Globus pallidus (tissue), 1 donor: ENCODE data around the gene SSBP4.
"Not testable (repeated sequence)": the region's sequence is repeated elsewhere in the genome, so short reads cannot be mapped to it uniquely, and the experiment has no call there.

Experiments
- DNase-seq: peaks from one replicate; pipeline ENCODE4 v3.0.0-alpha.2; 2015; ENCODE audit warnings: low spot score

The SSBP4 gene

GRCh38 chr19:18393836-18394235 is 25.4 kb upstream of the SSBP4 start:
- no peak for DNase-seq

- no peak for DNase-seq
Observed at GRCh38 chr19:18396471-18397241, 22.5 kb upstream of the SSBP4 start.

- no peak for DNase-seq
Observed at GRCh38 chr19:18397242-18398202, 21.7 kb upstream of the SSBP4 start, which contains the start of gene LRRC25. TSS of gene LRRC25 (minus strand) at chr19:18397622. CDS start at chr19:18396963, 659 bp downstream.

GRCh38 chr19:18399008-18399407 is 20.2 kb upstream of the SSBP4 start:
- DNase-seq: no peak

GRCh38 chr19:18401580-18402112 is 17.6 kb upstream of the SSBP4 start:
- peak; percentile 66 for DNase-seq

GRCh38 chr19:18402455-18403248 is 16.5 kb upstream of the SSBP4 start:
- DNase-seq: not testable (repeated sequence)

- DNase-seq: not testable (repeated sequence)
Observed at GRCh38 chr19:18405754-18406153, 13.4 kb upstream of the SSBP4 start.

- no peak for DNase-seq
Observed at GRCh38 chr19:18406749-18407148, 12.4 kb upstream of the SSBP4 start.

GRCh38 chr19:18408053-18408476 is 11.1 kb upstream of the SSBP4 start:
- DNase-seq: no peak

GRCh38 chr19:18412610-18413239 is 6.5 kb upstream of the SSBP4 start:
- DNase-seq: no peak

- no peak for DNase-seq
Observed at GRCh38 chr19:18414504-18415177, 4.6 kb upstream of the SSBP4 start.

GRCh38 chr19:18415178-18415867 is 3.9 kb upstream of the SSBP4 start:
- DNase-seq: peak; percentile 37

GRCh38 chr19:18416778-18417249 is 2.4 kb upstream of the SSBP4 start:
- DNase-seq: peak; percentile 50

- DNase-seq: peak; percentile 45
Observed at GRCh38 chr19:18417250-18418028, 1.8 kb upstream of the SSBP4 start.

GRCh38 chr19:18418029-18418482 is 1.1 kb upstream of the SSBP4 start:
- DNase-seq: no peak

GRCh38 chr19:18418483-18419194 is 559 bp upstream of the SSBP4 start:
- DNase-seq: peak; percentile 37

GRCh38 chr19:18419699-18420460 is 682 bp downstream of the SSBP4 start:
- DNase-seq: no peak
